Renal pelvis (tissue), 4 donors: Measurements from ENCODE around the gene RNF166. TPM values are rescaled to one million over a fixed set of nuclear protein-coding genes. Genes with fewer than 3 reads are reported as not detected.

ENCODE experiments used
- DNase-seq: peaks from one replicate; pipeline ENCODE4 v3.0.0-alpha.2; 2013
- polyA plus RNA-seq, 3 donors: library from polyadenylated mRNA; unstranded; fragments of 120-200 nt; gene quantifications; one replicate each; pipeline ENCODE4 v1.2.1, GENCODE V29; 2013; ENCODE audit not compliant: insufficient read length in 3 of 3

RNF166 gene
- polyA plus RNA-seq, 3 donors, result 20.5 to 22.2 (median 20.7) TPM

DNA sequence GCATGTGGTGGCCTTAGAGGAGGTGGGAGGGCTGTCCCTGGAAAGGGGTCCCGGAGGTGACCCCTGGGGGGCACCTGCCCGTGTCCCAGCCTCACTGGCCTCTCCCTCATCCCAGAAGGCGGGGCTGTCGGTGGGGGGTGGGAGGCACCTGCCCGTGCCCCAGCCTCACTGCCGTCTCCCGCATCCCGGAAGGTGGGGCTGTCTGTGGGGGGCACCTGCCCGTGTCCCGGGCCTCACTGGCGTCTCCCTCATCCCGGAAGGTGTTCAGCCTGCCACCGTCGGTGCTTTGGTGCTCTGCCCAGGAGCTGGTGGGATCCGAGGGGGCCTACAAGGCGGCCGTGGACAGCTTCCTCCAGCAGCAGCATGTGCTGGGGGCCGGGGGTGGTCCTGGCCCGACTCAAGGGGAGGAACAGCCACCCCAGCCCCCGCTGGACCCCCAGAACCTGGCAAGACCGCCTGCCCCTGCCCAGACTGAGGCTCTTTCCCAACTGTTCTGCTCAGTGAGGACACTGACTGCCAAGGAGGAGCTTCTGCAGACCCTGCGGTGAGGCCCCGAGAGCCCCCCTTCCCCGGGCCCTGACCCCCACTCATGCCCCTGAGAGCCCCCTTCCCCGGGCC lies 6.3 kb upstream of the RNF166 start:
- no peak for DNase-seq

DNA sequence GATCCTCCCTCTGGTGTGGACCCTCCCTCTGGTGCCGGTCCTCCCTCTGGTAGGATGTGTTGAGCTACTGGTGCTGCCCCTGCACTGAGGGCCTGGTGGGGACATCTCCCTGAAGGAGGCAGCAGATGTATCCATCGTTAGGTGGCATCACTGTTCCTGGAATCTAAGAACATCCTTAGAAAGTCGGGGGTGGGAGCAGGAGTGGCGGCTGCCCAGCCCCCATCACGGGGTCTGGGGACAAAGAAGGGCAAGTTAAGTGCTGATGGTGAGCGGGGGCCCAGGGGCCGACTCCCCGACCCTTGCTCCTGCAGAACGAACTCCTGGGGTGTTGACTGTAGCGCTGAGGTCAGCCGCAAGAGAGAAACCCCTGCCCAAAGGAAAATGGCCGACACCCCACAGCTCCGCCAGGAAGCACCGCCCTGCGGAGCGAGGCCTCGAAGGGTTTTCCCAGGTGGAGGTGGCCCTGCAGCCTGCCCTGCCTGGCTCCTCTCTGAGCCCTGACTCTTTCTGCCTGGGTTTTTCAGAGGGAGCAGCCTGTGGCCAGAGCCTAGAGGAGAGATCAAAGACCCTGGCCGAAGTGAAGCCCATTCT lies 5.6 kb upstream of the RNF166 start:
- no peak for DNase-seq

DNA sequence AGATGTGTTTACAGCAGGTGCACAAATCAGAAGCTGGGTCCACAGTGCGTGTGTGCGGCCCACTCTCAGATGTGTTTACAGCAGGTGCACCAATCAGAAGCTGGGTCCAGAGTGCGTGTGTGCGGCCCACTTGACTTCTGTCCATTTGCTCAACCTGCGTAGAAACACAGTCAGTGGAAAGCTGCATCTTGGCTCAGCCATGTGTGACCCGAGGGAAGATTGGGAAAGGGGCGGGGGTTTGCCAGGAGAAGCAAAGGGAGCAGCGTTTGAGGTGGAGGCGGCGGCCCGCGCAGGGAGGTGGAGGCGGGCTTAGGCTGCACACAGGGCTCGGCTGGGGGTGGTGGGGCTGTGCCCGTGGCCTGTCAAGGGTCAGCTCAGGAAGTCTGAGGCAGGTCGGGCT lies 4.3 kb upstream of the RNF166 start:
- no peak for DNase-seq

DNA sequence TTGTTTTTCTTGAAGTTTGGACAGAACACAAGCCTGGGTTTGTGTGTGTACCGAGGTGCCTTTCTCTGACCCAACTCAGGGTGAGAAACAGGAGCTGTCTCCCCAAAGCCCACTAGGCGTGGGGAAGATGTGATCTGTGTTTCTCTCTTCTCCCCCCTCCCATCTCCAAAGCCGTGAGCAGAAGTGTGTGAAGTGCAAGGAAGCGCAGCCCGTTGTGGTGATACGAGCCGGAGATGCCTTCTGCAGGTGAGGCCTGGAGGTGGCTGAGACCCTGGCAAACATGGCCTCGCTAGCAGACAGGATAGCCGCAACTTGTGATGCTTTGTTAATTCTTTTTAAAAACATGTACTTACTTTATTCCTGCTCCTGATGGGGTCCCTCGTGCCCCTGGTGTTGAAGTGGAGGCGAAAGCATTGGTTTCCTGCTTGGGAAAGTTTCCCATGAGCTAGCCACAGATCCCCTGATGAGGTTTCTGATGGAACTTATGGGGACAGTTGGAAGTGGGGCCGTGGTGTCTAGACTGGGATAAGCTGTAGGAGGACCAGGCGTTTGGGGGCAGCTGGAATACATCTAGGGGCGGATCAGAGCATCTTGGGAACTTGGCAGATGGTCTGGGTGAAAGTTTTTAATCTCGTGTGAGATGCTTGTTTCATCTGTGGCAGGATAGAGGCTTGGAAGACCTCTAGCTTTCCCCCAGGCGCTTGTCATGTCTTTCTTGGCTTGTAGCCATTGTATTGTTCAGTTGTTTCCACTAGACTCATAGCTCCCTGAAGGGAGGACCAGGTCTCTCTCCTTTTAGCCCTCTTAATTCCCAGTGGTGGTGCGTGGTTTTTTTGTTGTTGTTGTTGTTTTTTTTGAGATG lies 988 bp upstream of the RNF166 start:
- no peak for DNase-seq

DNA sequence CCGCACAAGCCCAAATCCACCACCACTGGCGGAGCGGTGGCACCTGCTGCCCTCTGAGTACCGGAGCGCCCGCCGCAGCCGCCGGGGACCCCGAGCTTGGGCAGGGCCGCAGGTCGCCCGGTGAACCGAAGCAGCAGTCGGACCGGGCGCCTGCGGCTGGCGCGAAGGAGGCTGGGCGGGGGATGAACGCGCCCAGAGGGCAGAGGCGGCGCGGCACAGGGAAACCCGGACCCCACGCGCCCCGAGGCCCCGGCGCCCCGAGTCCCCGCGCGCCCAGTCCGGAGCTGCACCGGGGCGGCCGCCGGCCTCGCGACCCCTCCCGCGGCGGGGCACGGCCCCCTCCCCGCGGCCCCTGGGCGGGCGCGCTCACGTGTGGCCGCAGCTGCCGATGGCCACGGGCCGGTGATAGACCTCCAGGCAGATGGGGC lies 393 bp downstream of the RNF166 start:
- no peak for DNase-seq

DNA sequence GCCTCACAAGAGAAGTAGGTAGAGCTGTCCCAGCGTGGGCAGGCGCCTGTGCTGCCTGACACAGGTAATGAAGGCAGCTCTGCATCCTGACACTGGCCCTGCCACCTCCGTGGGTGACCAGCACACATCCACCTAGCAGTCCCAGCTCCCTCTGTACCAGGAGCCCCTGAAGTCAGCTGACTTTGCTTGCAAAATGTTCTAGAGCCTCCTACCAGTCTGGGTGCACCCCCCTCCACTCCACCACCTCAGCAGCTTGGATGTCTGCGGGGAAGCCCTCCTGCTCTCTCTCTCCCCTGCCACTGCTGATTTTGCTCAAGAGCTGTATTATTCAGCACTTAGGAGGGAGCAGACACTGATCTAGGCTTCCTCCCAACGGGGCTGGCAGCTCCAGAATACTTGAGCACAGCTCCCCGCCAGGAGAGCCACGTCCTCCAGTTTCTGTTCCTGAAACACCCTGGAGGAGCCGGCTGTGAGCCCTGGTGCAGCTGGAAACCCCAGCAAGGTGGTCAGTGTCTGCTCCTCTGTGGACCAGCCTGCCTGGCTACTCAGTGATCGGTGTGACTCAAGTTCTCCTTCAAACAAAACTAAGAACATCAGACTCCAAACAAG lies 1.0 kb downstream of the RNF166 start:
- no peak for DNase-seq

DNA sequence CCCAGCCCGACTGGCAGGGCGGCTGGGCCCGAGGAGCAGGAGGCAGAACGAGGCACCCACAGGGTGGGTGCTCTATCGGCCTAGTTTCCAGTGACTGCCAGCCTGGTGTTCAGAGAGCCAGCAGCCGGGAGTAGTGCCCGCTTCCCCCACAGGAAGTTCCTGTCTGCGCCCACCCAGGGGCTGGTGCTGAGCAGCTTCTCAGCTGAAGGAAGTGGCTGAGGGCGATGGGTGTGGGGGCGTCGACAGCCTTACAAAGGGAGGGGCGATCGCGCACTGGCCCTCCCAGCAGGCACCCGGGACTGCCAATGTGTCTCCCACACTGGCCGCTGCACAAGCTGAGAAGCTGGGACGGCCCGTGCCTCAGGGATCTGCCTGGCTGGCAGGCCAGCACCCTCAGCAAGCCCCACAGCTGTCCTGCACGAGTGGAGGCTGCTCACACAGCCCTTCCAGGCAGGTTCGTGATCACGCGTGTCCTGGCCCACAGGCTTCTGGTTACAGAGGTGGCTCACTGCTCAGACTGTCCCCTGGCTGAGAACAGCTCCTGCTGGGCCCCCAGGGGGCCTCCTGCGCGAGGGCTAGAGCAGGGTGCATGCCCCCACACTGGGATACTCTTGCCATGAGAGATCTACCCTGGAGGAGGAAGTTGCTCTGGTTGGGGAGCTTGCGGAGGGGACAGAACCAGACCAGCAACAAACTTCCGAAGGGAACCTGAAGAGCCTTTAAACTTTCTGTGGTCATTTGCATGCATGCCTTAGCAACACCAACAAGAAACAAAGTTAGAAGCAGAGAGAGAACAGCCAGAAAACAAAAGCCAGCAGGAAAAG lies 2.5 kb downstream of the RNF166 start:
- DNase-seq, result no peak

DNA sequence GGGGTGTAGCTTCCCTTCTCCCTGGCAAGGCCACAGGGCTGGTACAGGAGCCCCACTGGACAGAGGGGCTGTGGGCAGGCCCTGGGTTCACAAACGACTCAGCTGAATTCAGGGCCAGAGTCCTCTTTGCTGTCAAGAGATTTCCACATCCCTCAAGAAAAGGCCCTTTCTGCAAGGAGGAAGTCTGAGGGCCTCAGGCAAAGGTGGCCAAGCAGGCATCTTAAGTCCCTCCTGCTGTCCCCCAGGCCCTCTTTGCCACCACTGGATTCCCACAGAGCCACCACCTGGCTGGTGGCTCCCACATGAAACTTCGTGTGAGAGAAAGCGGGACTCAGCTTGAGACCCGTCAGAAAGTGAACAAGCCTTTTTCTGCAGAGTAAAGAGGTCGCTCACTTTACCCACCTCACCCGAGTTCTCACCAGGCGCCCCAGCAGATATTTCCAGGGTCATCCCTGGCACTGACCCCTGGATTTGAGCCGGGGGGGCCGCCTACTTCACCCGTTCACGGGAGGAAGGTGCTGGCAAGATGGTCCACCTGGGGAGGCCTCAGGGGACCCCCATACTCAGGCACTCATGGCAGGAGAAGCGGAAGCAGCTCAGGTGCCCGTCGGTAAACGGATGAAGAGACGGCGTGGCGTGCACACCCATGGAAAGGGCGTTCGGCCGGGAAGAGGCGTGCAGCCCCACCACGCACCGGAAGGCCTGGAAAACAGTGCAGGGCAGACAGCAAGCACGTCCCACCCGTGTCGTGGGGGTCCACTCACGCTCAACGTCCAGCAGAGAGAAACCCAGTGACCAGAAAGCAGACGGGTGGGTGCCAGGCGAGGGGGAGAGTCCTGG lies 3.6 kb downstream of the RNF166 start:
- DNase-seq, result no peak

DNA sequence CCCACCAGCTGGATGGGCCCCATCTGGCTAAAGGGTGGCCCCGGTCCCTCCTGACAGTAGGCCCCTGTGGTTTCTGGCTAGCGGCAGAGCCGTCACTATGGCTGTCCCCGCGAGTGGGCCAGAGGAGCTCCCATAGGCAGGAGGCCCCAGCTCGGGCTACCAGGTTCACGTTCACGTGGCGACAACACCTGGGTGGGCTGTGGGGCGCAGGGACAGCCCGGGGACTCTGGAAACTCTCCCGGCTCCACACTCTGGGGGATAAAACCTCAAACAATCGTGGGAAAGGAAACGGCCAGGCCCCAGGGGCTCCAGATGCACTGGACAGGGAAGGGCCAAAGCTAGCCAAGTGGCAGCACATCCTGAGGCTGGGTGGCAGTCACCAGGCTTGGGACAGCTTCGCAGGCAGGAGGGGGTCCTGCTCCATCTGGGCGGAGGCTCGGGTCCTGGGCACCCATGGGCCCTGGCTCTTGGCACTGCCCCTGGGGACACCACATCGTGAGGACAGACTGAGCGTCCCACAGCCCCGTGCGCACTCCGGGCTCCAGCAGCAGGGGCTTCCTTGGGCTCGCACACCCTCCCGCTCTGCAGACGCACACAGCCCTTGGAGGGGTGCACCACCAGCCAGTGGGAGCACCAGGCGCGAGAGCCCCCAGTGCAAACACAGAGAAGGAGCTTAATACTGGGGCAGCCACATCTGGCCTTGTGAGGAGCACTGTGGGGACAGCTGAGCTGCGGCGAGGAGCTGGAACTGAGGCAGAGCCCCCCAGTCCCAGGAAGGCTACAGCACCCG lies 4.4 kb downstream of the RNF166 start:
- DNase-seq, result no peak

DNA sequence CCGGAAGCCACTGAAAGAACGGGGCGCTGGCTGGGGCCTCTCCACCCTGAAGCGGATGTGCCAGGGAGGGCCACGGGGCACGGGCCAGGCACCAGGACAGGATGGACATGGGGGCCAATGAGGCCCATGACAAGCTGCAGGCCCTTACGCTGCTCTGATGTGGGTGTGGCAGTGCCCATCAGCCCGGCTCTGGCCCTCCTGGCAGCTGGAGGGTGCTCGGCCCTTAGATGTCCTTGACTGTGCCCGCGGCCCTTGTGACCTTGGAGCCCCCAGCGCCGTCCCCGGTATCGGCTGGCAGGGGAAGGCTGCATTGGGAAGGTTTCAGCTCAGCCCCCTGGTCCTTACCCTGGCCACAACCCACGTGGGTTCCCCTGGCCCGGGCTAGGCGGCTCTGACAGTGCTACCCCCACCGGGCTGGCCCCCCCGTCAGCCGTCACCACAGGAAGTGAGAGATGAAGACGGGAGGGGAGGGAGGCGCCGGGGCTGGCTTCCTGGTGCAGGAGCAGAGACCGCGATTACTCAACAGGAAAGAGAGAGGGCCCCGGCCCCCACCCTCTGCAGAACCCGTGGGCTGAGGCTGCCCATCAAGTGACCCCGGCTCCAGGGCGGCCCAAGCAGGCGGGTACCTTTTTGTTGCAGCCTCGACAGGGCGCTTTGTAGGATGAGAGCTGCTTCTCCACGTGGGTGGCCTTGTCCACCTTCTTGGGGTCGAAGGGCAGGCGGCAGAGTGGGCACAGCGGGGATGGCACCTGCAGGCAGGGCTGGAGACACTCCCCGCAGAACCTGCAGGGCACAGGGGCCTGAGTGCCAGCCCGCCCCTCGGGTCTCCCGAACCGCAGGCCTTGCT lies 5.3 kb downstream of the RNF166 start:
- DNase-seq, result peak; percentile 60

DNA sequence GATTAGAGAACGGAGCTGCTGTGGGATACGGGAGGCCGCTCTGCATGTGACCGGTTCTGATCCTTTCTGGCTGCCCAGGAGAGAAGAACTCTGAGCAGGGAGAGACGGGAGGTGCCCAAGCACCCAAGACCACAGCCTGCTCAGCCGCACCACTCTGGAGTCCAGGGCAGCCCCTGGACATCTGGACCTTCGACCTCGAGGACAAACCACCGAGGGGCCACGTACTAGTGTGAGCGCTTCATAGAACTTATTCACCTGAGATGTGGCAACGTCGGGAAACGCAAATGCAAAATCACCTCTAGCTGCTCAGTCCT lies 5.9 kb downstream of the RNF166 start:
- no peak for DNase-seq

DNA sequence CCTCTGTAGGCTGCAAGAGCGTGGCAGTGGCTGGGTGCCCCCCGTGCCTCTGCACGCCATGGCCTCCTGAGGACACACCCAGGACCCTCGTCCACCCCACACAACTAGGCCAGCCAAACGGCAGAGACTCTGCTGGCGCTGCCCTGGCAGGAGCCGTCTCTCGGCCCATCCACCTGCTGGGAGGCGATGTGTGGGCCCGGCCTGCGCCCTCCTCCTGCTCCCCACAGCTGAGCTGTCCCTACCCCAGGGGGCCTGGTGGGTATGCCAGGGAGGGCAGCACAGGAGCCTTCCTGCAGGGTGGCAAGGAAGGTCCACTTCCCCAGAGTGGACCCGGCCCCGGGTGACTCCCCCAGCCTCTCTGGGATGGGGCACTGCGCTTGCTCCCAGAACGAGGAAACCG lies 7.0 kb downstream of the RNF166 start:
- no peak for DNase-seq

DNA sequence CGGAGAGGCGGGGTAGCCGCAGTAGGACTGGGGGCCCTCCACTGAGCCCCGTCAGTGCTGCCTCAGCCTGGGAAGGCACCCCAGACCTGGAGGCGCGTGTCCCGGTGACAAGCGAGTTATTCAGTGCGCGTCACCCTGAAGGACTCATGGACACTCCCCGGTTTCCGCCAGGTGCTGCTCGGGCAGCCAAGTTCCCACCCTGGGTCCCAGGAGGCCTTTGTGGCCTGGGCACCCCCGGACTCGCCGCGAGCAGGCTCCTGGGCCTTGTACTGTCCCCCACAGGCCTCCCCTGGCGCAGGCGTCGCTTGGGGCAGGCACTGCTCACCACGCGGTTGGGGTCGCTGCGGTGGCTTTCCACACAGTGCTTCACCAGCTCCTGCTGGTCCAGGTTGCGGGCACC lies 7.6 kb downstream of the RNF166 start:
- DNase-seq, result no peak

DNA sequence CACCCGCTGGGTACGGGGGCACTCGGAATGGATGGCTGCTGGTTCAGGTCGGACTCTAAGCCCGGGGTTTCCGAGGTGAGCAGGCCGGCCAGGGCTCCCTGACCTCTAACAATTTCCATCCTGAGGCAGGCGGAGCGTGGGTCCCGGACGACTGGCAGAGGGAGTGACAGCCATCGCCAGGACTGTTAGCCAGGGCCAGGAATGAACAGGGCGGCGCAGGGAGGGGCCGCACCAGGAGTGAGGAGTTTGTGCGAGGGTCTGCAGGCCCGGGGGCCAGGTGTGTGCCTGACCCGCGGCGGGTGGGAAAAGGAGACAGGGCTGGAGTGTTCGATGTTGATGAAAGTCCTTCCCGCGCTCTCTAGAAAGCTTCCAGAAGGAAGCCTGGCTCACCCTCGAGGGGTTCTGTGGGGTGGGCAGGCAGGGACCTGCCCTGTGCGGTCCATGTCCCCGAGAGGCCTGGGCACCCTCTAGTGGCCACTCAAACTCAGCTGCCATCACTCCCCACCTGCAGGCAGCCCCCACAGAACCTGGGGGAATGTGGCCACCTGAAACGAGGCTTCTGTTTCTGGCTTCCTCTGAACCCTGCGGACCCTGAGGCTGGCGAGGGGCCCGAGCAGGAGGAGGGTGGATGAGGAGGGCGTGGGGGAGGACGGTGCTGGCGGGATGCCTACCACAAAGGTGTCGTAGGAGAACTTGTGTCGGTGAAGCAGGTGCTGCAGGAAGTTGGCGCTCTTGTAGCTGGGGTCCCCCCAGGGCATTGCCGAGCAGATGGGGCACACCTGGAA lies 8.2 kb downstream of the RNF166 start:
- no peak for DNase-seq

DNA sequence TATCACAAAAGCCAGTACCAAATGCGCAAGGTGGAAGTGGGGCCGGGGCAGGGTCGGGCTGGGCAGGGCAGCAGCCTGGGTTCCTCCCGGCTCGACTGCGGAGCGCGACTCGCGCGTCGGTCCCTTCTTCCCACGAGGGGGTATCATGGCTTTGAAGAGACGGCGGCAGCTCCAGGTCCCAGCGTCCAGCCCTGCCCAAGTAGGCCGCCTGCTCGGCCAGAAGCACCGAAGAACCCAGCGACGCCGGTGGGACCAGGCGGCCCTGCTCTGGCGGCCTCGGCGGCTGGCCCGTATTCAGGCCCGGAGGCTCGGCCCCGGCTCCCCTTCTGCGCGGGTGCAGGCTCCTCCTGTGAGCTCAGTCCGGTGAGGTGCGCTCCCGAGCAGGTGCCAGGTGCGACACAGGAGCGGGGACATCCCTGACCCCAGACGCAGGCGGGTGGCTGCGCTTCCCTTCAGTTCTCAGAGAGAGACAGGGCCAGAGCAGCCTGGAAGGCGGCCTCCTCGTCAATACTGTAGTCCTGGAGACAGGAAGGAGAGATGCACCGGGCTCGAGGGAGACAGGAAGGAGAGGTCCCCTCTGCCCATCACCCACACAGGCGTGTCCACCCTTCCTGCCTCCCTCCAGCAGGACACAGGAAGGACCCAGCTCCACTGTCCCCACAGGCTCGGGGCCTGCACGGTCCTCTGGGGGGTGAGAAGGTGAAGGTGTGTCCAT lies 8.9 kb downstream of the RNF166 start:
- no peak for DNase-seq

DNA sequence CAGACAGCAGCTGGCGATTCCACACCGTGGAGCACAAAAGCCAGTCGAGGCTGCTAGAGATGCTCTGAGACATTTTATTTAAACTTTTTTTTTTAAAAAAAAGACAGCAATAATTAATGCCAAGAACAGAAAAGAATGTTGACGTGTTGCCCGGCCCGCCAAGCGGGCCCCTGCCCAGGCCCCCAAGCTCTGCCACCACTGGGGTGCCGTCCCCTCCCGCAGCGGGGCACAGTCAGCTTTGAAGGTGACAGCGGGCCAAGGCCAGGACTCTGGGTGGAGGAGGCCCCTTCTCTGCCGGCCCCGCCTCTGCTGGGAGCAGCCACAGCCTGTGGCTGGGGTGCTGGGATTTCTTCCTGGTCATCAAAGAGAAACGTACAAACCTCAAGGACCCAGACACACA lies 9.8 kb downstream of the RNF166 start:
- DNase-seq, result no peak

DNA sequence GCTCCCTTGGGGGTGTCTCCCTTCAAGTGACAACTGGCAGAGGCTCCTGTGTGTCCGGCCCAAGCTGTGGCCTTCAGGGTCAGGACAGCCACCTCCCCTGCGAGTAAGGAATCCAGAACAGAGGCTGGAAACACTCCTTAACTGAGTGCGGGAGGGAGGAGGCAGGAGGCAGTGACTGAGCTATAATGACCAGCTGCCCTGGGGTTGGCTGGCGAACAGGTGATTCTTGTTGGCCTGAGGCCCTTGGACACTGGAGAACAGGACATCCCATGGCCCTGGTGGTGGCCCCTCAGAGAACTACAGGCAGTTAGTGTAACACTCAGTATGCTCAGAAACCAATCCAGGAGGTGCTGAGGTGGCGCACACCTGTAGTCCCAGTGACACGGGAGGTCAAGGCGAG lies 10.5 kb downstream of the RNF166 start:
- no peak for DNase-seq

DNA sequence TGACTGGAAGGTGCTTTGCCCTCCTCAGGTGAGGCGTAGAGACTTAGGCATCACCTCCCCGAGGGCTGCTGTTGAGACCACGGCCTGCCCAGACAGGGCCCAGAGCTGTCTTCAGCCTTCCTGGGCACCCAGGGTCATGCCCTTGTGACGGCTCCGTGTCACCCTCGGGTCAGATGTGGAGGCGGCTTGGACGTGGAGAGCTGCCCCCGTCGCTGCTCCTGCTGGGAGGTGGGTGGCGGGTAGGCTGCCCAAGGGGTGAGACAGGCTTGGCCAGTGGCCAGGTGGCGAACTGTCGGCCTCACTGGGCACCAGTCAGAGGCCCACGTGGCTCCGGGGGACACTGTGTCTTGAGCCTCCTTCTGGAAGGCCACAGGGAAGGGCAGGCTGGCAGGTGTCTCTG lies 11.0 kb downstream of the RNF166 start:
- DNase-seq, result no peak
